AG10803 (cell line): ENCODE measurements around the gene PFKP.

ENCODE experiments used
- DNase-seq: peaks from one replicate; pipeline ENCODE4 v3.0.0; 2010; ENCODE audit warnings: low read depth
- H3K4me3 ChIP-seq: 2 replicates; pipeline ENCODE4 v1.5.1; 2011; ENCODE audit warnings: mild to moderate bottlenecking, low read length, control low read depth
- TF ChIP-seq, protein P1 (sequence below): conservative IDR thresholded peaks from 2 replicates; pipeline ENCODE4 v1.5.1; 2011; ENCODE audit warnings: mild to moderate bottlenecking, low read length, control low read depth, inconsistent platforms

The PFKP gene

DNA sequence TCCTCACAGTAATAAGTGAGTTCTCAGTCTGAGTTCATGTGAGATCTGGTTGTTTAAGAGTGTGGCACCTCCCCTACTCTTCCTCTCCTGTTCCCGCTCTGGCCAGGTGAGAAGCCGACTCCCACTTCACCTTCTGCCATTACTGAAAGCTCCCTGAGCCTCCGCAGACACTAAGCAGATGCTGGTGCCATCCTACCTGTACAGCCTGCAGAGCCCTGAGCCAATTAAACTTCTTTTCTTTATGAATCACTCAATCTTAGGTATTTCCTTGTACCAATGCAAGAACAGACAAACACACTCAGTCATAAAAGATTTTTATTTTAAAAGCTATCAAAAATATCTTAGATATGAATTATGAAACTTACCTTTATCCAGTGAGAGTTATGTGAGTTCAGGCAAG is 39.5 kb upstream of the PFKP start:
- H3K4me3 ChIP-seq = no peak overlapping the region
- no peak for DNase-seq
- TF ChIP-seq, protein P1, sequence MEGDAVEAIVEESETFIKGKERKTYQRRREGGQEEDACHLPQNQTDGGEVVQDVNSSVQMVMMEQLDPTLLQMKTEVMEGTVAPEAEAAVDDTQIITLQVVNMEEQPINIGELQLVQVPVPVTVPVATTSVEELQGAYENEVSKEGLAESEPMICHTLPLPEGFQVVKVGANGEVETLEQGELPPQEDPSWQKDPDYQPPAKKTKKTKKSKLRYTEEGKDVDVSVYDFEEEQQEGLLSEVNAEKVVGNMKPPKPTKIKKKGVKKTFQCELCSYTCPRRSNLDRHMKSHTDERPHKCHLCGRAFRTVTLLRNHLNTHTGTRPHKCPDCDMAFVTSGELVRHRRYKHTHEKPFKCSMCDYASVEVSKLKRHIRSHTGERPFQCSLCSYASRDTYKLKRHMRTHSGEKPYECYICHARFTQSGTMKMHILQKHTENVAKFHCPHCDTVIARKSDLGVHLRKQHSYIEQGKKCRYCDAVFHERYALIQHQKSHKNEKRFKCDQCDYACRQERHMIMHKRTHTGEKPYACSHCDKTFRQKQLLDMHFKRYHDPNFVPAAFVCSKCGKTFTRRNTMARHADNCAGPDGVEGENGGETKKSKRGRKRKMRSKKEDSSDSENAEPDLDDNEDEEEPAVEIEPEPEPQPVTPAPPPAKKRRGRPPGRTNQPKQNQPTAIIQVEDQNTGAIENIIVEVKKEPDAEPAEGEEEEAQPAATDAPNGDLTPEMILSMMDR = no peak

DNA sequence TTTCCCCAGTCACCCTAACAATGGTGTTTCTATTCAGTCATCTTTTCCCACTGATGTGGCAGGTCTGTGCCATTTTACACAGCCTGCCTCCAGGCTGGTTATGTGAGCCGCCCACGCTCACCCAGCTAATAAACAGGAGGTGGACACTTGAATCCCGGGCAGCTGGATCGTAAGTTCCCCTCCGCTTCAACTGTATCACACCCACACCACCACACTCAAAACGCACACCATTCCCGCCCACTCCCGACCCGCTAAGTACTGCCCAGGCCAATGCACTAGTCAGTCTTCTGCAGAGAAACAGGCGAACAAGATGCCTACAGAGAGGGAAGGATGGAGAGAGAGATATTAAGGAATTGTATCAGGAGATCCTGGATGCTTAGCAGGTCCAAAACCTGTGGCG is 38.9 kb upstream of the PFKP start:
- no peak overlapping the region for H3K4me3 ChIP-seq
- TF ChIP-seq, protein P1 = no peak
- no peak for DNase-seq

DNA sequence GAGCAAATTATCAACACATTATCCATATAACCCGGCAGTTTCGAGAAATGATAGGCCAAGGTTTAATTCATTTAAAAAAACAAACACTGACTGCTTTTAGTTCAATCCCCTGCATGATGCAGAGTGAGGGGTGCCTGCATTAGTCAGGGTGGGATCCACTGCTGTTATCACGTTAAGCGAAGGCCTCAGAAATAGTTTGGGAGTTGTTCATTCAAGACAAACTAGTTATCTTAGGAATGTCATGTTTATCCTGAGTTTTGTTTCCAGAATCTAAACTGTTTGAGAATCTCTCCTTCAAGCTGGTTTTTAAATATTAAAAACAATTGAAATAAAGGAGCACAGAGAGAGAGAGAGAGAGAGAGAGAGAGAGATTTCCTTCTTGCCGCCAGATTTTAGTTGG is 36.6 kb upstream of the PFKP start:
- H3K4me3 ChIP-seq = no peak overlapping the region
- TF ChIP-seq, protein P1 = no peak
- no peak for DNase-seq

DNA sequence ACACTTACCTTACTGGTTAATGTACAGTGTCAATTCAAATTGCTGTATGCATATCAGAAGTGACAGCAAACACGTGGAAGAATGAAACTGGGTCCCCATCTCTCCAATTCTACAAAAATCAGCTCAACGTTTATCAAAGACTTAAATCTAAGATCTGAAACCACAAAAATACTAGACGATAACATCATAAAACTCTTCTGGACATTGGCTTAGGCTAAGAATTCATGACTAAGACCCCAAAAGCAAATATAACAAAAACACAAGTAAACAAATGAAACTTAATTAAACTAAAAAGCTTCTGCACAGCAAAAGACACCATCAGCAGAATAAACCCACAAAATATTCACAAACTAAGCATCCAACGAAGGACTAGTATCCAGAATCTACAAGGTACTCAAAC is 35.9 kb upstream of the PFKP start:
- TF ChIP-seq, protein P1 = no peak
- DNase-seq = no peak
- H3K4me3 ChIP-seq = no peak overlapping the region

DNA sequence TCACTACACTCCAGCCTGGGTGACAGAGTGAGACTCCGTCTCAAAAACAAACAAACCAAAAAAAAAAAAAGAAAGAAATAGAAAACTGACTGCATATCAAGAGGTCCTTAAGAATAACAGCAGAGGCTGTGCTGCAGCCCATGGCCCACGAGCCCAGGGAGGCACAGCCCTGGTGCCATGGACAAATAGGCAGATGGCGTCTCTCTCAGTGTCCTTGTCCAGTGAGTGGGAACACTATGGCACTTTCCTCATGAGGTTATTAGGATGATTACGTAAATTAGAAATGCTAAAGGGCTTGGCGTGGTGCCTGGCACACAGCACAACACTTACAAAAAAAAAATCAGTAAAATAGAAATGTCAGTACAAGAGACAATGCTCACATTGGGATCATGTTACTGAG is 33.4 kb upstream of the PFKP start:
- TF ChIP-seq, protein P1 = no peak
- no peak overlapping the region for H3K4me3 ChIP-seq
- no peak for DNase-seq

DNA sequence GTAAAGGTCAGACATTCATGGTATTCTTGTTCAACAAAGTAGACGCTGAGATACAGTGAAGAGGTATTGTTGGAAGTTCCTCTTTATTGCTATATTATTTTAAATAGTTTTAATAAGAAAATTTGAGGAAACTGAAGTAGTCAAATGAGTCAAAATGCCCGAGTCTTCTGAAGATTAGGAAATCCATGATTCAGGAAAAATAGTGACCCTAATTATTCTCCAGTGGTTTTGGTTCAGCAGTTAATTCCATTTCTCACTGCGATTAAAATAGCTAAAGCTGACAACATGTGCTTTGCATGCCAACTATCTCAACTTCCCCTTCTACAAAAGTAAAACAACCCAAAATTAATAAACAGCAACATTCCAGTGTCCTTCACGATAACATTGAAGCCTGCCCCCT is 32.7 kb upstream of the PFKP start:
- DNase-seq = no peak
- TF ChIP-seq, protein P1 = no peak
- H3K4me3 ChIP-seq = no peak overlapping the region

DNA sequence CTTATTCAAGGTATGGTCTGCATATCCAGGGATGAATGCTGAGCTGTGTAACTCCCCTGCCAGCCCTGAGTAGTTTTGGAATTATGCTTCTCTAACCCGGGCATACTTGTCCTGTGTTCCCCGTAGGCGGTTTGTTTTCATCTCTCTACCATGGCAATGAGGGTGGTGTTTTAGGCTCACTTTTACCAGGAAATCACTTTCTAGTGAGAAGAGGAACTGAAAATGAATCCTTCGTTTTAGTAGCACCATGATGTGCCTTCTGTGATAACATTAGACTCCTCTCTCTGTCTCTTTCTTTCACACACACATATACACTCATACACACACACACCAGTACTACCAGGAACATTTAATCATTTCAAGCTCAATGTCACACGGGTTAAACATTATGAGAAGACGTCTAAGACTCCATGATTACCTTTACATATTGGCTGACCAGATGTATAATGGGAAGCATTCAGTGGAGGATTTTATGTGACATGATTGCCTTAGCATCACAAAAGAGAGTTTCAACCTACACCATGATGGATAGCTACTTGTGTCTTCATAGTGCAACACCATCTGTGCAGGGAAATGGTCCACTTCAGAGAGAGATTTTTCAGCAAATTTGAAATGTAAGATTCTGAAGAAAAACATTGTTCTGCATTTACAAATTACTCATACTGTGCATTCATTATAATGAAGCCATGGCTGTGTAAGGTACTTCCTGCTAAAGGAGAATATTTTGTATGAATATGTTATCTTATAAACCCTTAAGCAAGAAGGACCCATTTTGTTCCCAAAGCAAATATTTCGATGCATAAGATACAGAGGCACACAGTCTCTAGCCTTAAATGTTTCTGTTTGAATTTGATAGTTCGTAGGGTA is 31.0 kb upstream of the PFKP start:
- no peak for DNase-seq
- TF ChIP-seq, protein P1 = no peak
- no peak overlapping the region for H3K4me3 ChIP-seq
